LoVo (cell line): ENCODE data around the gene SSH2.
"Not testable (repeated sequence)": the region's sequence is repeated elsewhere in the genome, so short reads cannot be mapped to it uniquely, and the experiment has no call there.

ENCODE experiments used
- DNase-seq: peaks from one replicate; pipeline ENCODE4 v3.0.0-alpha.2; 2016; ENCODE audit warnings: low spot score

The SSH2 gene

DNA sequence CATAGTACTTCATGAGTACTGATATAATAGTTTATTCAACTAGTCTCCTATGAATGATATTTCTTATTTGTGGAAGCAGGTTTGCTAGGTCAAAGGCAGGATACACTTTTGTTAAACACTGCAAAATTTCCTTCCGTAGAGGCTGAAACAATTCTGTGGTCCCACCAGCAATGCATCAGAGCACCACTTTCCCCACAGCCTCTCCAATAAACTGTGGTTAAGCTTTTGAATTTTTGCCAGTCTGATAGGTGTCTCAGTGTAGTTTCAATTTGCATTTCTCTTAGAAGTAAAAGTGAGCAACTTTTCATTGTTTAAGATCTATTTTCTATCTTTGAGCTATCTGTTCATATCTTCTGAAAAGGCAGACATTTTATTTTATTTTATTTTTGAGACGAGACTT lies 270.9 kb downstream of the SSH2 start:
- DNase-seq, result no peak

DNA sequence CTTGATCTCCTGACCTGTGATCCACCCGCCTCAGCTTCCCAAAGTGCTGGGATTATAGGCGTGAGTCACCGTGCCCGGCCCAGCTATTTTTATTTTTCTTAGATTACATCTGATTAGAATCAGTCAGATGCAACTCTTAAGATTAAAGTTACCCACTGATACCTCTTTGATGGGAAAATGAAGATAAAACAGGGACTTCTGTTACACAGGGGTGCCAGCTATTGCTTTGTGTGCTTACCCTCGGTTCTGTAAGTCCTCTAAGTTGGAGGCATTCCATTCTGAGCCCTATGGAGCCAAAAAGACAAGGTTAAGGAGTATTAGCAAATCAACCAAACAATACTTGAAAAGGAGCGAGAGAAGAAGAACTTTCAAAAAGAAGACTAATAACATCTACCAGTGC lies 274.7 kb downstream of the SSH2 start:
- DNase-seq, result no peak

GRCh38 chr17:29653995-29654714 lies 275.9 kb downstream of the SSH2 start:
- DNase-seq, result no peak

DNA sequence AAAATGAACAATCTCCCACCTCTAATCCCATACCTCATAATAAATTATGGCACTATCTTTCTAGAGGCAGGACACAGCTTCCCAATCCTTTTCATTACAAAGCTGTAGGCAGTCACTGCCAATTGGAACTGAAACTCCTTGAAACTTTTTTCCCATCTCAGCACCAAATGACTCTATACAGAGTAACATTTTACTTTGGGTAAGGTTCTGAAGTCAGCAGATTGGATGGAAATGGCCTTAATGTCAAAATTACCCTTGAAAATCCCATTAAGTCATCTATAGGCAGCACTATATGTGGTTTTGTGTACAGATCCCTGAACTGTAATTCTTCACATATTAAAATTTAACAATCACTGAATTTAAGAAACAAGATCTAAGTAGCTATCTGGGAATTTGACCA lies 277.1 kb downstream of the SSH2 start:
- no peak for DNase-seq

- not testable (repeated sequence) for DNase-seq
Observed at GRCh38 chr17:29651913-29652312, 278.1 kb downstream of the SSH2 start.

DNA sequence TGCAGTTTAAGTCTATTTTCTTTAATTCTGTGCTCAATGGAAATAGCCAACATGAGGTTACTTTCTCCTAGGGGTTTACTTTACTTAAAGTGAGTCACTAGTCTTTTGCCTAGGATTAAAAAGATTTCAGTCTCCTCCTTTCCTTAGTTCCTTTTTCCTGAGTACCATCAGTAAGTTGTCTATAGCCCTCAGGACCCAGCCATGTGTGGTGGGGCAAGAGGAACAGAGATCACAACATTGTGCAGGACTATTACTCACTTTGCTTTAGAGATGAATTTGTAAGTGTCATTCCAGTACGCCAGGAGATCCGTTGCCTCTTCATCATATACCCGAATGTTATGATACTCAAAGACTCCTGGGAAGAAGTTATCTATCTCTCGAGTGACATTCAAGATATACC lies 279.6 kb downstream of the SSH2 start:
- DNase-seq, result no peak

GRCh38 chr17:29649359-29649758 lies 280.7 kb downstream of the SSH2 start:
- DNase-seq, result no peak

- DNase-seq, result no peak
Observed at GRCh38 chr17:29648005-29648404, 282.0 kb downstream of the SSH2 start.

GRCh38 chr17:29645515-29646051 lies 284.4 kb downstream of the SSH2 start:
- DNase-seq, result no peak

DNA sequence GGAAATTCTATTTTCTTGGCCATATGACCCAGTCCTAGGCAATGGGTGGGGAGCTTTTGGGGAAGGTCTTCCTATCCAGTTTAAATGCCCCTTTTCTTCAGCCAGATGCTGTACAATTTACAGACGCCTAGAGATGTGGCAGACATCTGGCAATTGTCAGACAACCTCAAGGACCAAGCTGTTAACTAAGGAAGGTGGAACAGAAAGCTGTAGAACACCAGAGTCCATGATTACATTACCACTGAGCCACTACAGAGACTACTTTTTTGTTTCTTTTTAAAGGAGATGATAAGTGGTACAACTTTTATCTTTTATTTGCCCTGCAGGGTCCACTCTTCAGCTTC lies 286.2 kb downstream of the SSH2 start:
- no peak for DNase-seq

- DNase-seq, result no peak
Observed at GRCh38 chr17:29642171-29642611, 287.8 kb downstream of the SSH2 start.

DNA sequence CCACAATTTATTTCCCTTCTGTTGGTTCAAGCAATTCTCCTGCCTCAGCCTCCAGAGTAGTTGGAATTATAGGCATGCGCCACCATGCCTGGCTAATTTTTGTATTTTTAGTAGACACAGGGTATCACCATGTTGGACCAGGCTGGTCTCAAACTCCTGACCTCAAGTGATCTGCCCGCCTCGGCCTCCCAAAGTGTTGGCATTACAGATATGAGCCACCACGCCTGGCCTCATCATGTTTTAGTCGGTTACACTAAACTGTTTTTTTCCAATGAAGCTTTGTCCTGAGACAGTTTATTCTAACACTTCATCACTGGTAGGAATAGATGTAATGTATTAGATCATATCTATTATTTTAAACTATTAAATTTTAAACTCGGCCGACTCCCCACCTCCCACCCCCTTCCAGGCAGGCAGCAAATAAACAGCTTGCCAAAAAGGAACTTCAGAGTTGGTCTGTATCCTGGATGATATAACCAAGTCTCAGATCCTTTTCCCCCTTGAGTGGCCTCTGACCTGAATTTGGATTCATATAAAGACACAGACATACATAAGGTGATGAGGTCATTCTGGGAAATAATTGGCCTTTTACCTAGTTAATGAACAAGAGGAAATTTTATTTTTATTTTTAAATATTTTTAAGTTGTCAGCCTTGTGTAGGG lies 288.9 kb downstream of the SSH2 start:
- DNase-seq, result no peak

GRCh38 chr17:29640413-29640812 lies 289.6 kb downstream of the SSH2 start:
- no peak for DNase-seq

GRCh38 chr17:29633886-29634285 lies 296.1 kb downstream of the SSH2 start:
- DNase-seq, result no peak

- DNase-seq, result no peak
Observed at GRCh38 chr17:29630630-29631193, 299.3 kb downstream of the SSH2 start.

DNA sequence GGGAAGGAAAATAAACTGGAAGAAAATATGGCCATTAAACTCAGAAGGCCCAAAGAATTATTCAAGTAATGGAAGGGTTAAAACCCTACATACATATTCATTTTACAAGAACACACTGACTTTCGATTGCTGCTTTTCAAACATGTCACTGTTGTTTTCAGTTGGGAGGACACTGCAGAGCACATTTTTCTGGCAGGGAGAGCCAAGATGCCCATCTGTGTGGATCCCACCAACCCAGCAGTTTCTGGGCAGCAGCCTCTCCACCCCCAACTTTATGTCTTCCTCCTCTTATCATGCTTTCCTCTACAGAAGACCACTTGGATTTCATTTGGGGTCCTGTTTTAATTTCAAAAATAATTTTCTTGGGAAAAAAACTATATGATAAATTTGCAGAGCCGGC lies 300.2 kb downstream of the SSH2 start:
- DNase-seq, result no peak

DNA sequence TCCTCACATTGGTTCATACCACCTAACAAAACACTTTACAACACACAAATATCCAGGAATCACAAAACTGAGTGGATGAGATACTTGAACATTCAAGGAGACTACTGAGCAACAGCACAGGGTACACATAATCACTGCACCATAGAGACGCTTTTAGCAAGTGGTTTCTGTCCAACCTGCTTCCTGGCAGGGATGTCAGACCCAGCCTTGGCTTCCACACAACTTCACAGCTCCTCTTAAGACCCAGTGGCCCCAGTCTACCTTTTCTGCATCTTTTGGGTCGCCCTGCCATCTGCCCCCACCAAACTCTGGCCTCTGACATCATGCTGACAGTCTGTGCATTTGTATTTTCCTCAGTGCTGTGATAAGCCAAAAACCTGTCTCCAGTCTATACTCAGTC lies 301.4 kb downstream of the SSH2 start:
- no peak for DNase-seq

GRCh38 chr17:29627951-29628350 lies 302.1 kb downstream of the SSH2 start:
- no peak for DNase-seq

DNA sequence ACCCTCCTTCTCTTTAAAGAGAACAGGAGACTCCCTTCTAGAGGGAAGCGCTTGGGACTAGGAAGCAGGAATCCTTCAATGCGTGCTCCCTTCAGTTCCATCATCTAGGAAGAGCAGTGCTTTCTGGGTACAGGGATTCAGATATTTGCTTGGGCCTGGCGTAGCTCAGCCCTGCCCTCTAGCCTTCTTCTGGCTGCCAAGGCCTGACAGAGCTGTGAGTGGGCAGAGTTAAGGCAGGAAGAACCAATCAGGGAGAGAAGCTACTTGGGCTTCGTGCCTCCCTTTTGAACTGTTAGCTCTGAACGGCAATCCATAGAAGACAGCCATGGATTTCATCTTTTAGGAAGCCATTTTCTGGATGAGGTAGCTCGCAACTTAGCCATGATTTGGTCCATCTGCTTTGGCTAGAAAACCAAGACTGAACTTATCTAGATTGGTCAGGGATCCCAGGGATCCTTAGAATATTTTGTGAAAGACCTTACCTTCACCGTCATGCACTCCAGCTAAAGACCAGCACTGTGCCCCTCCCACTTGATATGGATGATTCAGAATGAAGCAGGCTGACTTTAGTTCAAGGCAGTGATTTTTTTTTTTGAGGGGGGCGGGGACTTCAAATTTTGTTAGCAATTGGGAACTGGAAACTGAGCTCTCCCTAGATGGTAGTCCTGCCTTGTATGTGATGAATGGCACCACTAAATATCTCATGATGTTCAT lies 304.8 kb downstream of the SSH2 start:
- no peak for DNase-seq

DNA sequence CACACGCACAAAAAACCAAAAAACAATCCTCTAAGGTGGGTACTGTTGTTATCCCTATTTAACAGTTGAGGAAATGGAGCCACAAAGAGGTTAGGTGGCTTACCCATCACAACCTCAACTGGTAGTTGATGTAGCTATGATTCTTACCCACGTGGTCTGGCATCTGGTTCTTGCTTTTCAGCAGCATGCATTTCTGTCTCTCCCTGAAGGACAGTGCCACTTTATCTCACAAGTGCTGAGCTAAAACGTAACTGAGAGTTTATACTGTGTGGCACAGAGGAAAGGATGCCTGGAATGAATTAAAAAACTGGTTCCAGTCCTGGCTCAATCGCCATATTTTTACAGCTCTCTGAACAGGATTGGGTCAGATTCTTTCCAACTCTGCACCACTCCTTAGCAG lies 305.4 kb downstream of the SSH2 start:
- no peak for DNase-seq

DNA sequence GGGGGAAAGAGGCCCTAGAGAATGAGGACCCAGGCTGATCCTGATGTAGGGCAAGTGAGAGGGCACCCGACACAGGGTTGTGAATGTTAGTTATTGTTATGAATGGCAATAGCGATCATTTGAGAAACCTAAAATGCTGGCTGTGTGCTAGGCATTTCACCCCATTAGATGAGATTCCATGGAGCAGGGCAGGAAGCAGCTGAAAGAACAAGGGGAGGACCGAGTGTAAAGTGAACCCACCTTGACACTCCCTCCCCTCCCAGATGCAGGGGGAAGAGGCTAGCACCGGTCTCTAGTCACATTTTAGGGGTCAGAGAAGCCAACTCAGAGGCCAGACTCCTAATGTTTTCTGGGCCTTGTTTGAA lies 306.8 kb downstream of the SSH2 start:
- DNase-seq, result no peak

DNA sequence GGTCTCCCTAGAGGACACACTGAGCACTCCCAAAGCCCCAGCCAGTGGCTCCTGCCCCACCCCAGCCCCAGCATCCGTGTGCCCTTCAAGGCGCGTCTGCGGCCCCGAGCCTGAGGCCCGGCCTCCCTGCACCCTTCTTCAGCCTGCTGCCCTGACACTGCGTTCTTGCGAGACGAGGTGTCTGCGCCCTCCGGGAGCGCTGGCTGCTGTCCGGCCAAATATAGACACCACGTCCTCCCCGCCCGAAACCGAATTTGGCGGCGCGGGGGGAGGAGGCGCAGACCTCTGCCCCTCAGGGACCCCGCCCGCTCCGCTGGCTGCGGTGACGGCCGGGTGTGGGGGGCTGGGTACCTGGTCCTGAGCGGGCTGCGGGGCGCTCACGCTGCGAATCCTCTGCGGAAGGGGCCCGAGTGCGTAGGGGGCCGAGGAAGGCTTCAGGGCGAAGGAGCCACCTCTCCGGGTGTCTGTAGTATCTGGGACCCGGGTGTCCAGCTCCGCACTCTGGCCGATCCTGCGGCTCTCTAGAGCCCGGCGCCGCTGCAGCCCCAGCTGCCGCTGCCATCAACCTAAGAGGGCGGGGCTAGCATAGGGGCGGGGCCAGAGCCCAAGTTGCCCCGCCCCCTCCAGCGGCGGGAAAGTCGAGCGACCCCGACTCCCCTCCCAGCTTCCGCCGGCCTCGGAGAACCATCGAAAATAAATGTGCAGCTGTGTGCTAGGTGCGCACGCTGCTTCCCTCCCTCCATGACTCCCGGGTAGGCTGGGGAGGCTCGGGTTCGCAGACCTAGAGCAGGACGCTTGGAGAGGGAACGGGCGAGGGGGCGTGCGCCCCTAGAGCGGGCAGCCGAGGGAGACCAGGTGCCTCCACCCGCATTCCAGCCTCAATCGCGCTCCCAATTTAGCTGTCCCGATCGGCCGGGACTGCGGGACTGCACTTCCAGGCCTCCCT lies 307.4 kb downstream of the SSH2 start, which contains the start of gene CORO6:
Gene CORO6 (minus strand): TSS at position 576 of the 946 bp plus-strand sequence. CDS start 1,491 bp downstream, outside the sequence.
- no peak for DNase-seq
